Right hindlimb (tissue), 1 donor: ENCODE measurements around the gene ZNF688.
"Not testable (repeated sequence)": the region's sequence is repeated elsewhere in the genome, so short reads cannot be mapped to it uniquely, and the experiment has no call there.

Experiments used
- DNase-seq: peaks from one replicate; pipeline ENCODE4 v3.0.0-alpha.2; 2018

Gene ZNF688

DNA sequence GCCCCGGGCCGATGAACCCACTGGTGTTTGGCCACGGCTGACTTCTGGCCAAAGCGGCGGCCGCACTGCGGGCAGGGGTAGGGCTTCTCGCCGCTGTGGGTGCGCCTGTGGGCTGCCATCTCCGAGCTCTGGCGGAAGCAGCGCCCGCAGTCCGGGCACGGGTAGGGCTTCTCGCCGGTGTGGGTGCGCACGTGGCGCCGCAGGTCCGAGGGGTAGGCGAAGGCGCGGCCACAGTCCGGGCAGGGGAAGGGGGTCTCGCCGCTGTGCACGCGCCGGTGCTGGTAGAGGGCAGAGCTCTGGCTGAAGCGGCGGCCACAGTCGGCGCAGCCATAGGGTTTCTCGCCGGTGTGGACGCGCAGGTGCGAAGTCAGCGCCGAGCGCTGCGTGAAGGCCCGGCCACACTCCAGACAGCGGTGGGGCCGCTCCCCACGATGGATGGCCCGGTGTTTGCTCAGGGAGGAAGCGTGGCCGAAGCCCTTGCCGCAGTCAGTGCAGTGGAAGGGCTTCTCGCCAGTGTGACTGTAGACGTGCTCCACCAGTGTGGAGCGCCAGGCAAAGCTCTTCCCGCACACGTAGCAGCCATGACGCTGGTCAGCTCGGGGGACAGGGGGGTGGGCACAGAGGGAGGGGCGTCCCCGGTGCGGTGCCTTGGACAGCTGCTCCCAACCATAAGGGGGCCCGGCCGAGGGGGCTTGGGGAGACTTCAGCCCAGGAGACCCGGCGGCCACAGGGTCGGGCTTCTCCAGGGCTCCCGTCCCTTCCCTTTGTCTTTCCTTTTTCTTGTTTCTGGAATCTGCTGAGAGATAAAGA is 16.0 kb downstream of the ZNF688 start:
- no peak for DNase-seq

DNA sequence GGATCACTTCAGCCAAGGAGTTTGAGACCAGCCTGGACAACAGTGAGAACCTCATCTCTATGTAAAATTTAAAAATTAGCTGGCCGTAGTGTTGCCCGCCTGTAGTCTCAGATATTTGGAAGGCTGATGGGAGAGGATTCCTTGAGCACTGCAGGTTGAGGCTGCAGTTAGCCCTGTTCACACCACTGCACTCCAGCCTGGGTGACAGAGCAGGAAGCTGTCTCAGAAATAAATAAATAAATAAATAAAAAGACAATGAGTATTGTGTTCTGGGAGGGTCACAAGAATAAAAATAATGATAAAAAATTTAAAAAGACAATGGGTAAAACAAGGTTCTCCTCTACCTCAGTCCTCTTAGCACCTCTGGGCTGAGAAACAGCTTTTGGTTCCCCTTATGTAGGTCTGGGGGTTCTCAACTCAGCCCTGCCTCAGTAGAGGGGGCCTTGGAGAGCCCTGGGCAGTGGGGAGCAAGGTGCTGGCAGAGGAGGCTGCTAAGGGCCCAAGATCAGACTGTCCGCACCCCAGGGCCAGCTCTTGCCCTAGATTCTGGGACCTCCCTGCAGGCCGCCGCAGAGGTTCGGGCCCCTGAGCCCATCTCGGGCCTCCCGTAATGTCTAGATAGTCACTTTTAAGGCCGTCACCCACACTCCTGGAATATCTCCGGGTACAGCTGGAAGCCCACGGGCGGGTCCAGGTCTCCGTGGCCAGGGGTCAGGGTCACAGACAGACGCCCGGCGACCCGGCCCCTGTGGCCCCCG is 16.8 kb downstream of the ZNF688 start:
- DNase-seq: no peak

DNA sequence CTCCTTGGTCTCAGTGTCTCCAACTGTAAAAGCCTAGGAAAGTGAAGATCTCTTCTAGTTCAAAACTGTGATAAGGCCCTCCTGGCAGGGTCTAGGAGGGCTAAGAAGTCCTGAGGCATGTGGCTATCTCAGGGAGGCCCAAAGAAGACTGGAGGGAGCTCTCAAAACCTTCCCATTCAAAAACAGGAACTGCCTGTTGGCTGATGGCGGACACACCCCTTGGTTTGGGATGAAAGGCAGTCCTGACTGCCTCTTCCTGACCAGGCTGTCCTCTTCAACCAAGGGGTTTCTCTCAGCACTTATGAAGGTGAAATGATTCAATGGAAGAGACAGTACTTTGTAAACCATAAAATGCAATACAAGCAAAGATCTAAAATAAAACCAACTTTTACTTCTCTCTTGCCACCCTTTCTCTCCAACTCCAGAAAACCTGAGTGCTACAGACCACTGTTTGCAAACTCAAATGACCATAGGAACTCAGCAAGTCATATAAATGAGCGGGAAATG is 18.1 kb downstream of the ZNF688 start:
- no peak for DNase-seq

DNA sequence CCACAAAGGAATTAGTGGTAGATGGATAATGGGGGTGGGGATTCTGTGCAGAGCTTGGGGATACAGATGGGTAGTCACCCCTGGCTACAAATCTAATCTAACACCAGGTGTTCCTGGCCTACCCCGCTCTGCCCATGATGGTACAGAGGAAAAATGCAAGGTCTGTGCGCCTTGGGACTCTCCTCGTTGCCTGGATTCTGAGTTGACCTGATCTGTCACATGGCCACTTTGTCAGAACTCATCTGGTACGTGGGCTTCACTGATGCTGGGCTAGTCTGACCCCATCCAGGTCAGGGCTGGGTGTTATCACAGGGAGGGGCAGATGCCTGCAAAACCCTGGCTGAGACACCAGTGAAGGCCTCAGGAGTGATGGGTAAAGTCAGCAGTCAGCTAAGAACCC is 18.6 kb downstream of the ZNF688 start:
- DNase-seq: no peak

DNA sequence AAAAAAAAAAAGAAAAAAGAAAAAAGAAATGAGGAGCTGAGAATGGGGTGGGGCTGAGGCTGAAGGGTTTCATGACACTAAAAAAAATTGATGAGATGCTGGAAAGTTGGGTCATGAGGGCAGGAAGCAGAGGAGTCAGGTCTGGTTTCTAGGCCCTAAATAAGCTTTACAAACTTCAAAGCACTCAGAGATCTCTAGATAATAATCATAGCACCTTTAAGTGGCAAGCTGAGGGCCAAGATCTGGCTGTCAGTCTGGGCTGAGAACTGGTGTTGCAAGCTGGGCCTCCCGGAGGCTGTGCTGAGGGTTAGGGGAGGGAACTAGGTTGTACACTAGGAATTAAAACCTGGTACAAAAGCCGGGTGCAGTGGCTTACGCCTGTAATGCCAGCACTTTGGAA is 19.7 kb downstream of the ZNF688 start:
- DNase-seq: no peak

DNA sequence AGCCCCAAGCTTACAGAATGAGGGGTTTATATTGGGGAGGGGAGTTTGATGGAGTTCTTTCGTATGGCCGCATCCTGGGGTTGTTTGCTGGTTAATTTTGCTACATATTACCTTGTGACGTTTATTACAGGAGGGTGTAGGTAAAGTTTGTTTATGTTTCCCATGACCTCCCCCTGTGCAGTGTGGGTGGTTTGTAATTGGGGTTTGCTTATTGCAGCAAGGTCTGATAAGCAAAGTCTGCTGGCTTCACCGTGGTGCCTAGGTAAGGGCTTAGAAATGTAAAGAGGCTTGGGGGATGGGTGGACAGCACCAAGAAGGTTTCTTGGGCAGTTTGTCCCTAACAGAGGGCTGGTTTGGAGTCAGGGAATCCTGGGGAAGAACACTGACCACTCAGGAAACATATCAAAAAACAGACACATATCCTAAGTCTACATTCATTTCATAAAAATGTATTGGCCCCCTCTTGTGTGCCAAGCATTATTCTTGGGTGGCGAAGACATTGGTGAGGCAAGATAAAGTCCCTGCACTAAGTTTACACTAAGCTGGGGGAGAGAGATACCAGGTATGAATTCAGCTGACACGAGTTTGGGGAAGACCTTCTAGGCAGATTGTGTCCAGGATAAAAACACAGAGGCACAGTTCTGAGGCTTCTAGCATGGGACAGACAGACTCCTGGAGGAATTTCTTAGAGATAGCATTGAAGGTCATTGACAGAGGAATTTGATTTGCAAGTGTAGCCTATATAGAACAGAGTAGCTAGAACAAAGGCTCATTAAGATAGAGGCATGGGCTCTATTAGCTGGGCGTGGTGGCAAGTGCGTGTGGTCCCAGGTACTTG is 22.9 kb downstream of the ZNF688 start:
- DNase-seq: no peak

DNA sequence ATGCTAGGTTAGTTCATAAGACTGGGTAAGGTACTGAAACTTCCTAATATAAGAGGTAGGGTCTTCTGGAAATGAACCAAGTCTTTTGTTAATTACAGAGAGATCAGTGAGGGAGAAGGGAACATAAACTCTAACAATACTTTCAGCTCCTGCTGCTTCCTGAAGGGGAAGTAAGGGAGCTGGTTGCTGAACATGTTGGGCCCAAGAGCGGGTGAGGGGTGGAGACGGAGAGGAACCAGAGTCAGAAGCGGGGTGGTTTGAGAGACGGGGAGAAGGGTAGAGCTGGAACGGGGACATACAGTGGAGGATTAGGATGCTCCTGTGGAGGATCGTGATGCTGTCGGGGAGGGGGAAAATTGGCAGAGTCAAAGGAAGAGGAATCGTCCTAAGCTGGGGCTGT is 25.4 kb downstream of the ZNF688 start:
- no peak for DNase-seq

DNA sequence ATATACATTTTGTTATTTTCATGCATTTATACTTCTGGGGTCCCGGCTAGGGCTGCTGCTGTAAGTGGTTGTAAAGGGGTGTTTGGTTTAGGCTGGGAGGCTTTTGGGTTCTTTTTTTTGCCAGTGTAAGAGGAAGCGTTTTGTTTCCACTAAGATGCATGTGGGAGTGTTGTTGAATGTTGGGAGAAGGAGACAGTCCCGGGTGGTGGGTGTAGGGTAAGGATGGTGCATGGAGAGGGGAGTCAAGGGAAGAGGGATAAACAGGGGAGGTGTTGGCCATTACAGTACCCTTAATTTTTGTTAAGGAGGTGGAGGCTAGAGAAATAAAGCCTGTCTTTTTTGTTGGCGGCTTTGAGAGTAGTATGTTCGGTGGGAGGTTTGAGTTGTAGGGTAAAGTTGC is 28.4 kb downstream of the ZNF688 start:
- DNase-seq: no peak

DNA sequence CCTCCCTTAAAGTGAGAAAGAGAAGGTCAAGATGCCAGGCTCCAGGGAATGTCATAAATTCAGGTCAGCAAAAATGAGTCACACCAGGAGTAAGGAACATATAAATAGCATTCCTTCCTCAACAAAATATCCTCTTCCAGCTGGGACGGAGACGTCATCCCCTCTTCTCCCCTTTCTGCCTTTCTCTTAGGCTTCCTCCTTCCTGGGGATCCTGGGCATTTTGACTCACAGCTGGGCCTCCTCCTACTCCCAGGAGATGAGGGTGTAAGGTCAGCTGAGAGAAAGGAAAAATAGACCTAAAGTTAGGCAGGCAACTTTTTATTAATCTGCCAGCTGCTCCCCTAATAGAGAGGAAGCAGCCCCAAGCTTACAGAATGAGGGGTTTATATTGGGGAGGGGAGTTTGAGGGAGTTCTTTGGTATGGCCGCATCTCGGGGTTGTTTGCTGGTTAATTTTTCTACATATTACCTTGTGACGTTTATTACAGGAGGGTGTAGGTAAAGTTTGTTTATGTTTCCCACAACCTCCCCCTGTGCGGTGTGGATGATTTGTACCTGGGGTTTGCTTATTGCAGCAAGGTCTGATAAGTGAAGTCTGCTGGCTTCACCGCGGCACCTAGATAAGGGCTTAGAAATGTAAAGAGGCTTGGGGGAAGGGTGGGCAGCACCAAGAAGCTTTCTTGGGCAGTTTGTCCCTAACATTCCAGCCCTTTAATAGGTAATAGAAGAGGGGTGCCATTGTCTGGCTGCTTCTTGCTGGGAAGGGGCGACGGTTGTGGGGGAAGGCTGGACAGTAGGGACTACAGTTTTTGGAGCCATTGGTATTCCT is 29.8 kb downstream of the ZNF688 start:
- no peak for DNase-seq

DNA sequence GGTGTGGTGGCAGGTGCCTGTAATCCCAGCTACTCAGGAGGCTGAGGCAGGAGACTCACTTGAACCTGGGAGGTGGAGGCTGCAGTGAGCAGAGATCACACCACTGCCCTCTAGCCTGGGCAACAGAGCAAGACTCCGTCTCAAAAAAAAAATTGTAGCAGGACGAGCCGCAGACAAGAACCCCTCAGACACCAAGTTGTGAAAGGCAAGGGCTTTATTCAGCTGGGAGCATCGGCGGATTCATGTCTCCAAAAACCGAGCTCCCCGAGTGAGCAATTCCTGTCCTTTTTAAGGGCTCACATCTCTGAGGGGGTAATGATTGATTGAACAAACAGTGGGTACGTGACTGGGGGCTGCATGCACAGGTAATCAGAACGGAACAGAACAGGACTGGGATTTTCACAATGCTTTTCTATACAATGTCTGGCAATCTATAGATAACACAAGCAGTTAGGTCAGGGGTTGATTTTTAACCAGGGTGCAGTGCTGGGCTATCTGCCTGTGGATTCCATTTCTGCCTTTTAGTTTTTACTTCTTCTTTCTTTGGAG is 30.5 kb downstream of the ZNF688 start:
- DNase-seq: not testable (repeated sequence)

DNA sequence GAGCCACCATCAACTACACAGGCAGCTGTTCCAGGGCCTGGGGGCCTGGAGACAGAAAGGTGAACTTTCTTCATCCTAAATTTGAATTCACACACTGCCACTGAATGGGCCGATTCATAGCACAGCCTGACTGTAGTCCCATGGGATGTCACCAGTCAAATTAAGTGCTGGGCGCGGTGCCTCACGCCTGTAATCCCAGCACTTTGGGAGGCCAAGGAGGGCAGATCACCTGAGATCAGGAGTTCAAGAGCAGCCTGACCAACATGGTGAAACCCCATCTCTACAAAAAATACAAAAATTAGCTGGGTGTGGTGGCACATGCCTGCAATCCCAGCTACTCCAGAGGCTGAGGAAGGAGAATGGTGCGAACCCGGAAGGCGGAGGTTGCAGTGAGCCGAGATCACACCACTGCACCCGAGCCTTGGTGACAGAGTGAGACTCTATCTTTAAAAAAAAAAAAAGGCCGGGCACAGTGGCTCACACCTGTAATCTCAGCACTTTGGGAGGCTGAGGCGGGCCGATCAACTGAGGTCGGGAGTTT is 31.5 kb downstream of the ZNF688 start:
- not testable (repeated sequence) for DNase-seq

DNA sequence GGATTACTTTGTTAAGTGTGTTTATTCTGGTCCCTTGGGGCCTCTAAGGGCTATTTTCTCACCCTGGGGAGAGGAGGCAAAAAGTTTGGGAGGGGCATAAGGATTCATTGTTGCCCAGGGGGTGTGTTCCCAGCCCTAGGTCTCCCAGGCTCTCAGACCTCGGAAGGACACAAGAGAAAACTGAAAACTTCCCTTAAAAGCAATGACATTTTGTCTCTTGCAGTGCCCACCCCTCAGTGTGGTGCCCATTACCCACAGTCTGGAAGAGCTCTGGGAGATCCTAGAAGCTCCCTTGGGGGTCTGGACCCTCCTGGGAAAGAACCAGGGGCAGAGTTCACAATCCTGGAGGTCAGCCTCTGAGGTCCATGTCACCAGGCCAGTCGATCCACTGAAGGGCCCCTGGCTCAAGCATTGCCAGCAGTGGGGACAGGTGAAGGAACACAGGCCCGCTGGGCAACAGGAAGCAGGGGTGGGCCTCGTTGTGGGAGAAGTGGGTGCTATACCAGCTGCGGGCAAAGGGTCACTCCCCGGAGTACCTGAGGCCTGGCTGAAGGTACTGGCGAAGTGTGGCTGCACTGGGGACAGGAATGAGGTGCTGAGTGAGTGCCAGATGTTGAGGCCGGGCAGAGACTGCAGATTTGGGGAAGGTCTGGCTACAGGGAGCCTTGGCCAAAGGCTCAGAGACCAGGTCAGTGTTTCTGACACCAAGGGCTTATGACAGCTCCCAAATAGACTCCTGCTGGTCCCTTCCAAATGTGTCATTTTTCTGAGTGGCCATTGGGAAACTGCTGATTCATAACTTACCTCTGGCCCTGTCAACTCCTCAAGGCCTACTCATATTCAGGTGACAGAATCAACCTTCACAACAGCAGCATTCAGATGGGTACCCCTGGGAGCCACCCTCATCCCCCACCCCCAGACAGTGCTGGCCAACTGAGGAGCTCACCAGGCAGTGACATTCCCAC is 32.2 kb downstream of the ZNF688 start:
- DNase-seq: no peak

DNA sequence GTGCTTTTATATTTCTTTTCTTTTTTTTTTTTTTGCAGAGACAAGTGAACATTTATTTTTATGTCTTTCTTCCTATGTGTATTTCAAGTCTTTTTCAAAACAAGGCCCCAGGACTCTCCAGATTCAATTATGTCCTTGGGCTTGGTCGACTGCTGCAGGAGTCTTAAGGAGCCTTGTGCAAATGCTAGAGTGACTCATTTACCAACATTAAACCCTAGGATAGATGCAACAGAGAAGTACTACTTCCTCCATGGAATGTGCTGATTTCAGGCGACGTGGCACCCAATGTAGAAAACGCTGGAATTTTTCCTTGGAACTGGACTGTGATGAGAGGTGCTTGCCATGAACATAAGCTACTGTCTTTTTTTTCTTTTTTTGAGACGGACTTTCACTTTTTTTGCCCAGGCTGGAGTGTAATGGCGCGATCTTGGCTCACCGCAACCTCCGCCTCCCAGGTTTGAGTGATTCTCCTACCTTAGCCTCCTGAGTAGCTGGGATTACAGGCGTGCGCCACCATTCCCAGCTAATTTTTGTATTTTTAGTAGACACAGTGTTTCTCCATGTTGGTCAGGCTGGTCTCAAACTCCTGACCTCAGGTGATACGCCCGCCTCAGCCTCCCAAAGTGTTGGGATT is 35.0 kb downstream of the ZNF688 start:
- DNase-seq: not testable (repeated sequence)

DNA sequence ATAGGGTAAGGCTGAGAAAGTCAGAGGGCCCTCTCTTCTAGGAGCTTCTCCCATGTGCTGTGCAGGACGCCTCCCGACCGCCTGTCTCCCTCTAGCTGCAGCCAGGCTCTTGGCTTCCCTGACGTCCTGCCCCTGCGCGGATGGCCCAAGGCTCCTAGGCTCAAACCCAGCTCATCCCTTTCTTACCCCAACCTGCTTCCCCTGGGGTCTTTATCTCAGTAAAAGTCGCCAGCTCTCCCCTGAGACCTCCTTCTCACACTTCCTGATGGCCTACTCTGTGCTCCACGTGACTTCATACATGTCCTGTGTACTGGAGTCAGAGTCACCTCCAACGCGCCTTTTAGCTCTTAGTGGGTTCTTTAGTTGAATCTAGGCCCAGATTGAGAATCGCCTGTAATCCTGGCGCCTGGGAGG is 35.7 kb downstream of the ZNF688 start:
- DNase-seq: peak; percentile 81

DNA sequence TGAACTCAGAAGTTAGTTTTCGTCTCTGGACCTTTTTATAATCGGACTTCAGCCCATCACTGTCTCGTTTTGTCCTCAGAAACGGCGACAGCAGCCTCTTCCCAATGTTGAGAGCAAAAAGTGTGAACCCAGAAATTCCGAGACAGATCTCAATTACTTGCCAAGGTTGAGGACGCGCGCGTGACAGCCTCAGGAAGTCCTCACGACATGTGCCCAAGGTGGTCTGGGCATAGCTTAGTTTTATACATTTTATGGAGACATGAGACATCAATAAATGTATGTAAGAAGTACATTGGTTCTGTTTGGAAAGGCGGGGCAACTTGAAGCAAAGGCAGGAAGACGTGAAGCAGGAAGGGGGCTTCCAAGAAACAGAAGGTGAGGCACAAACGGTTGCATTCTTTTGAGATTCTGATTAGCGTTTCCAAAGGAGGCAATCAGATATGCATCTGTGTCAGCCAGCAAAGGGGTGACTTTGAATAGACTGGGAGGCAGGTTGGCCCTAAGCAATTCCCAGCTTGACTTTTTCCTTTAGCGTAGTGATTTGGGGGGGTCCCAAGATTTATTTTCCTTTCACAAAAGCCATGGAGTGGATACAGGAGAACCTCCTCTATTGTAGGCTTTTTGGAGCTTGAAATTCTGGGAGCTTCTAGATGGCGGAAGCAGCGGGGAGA is 36.3 kb downstream of the ZNF688 start:
- DNase-seq: no peak

DNA sequence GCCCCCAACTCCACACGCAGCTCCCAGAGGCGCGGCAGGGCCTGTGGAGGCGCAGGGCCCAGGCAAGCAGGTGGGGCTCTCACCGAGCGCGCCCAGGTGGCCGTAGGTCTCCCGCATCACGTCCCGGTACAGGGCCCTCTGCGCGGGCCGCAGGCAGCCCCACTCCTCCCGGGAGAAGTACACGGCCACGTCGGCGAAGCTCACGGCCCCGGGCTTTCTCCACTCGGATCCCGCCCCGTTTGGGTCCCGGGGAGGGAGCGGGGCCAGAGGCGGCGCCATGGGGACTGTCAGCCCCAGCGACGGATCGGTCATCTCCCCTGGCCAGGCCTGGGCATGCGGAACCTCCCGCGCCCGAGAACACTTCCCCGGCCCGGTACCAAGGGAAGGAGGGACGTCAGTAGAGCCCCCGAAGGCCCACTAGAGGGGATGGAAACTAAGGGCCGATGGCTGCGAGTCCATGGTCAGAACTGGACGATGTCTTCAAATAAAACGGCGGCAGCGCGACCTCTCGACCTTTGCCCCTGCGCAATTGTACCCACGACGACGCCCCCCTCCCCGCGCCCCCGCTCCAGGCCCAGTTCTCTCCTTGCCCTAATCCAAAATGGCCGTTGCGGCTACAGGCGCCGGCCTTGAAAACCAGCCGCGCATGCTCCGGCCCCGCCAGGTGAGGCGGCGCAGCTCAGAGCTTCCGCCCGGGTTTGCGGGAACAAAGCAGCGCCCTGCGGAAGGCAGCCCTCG is 37.0 kb downstream of the ZNF688 start, which contains the start of gene ZNF747:
Gene ZNF747 (minus strand): TSS at position 491 of the 738 bp plus-strand sequence. CDS start 179 bp downstream, at position 312.
- peak; percentile 94 for DNase-seq

DNA sequence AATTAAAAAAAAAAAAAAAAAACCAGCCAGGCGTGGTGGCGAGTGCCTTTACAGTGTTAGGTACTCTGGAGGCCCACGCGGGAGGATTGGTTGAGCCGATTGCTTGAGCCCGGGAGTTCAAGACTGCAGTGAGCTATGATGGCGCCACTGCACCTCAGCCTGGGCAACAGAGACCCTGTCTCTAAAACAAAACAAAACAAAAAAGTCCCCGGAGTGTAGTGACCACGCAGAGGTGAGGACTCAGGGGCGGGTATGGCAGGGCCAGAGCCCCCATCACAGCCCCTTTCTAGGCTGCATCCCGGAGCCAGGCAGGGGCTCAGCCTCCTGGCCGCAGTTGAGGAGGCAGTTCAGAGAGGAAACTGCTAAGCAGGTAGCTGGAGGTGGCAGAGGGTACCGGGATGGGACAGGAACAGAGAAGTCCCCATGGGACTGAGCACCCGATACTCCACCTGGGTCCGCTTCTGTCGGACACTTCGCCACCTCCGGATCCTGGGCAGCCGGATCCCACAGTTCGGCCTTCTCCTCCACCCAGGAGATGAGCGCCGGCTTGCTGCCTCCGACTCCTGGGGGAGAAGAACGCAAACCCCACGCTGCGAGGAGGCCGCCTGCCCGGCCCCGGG is 37.7 kb downstream of the ZNF688 start:
- DNase-seq: no peak

DNA sequence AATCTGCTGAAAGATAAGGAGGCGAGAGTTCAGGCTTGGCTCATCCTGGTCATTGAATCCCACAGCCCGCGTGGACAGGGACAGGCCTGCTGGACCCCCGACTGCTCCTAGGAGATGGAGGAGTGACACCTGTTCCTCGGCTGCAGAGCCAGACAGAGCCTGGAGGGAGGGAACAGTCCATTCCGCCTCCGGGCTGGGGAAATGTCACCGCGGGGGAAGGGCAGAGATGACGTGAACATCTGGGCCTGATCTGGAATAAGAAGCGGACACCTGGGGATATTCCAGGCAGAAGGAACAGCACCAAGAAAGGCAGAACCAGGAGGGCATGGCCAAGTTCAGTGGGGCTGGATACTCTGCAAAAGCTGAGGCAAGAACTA is 38.4 kb downstream of the ZNF688 start:
- DNase-seq: no peak
